ENCODE measurements around the gene PLXND1.

The PLXND1 gene

GRCh38 chr3:129526121-129526900 is 80.2 kb downstream of the PLXND1 start:
- Histone ChIP-seq H3K4me1 (no peaks in the 10 kb centered on the region), H3K4me3 (ENCODE audit: low read depth, low read length) (no peak overlapping the region), H3K27me3 (ENCODE audit: control insufficient read depth, insufficient read depth, low read length) (no peaks in the 10 kb centered on the region), H3K4me2 (ENCODE audit: low read length) (no peak overlapping the region), H2AFZ (no peak overlapping the region), H3K9me3 (ENCODE audit: control insufficient read depth, low read length) (no peaks in the 10 kb centered on the region), H3K79me2 (no peaks in the 10 kb centered on the region), H3K27ac (no peak overlapping the region), H3K9ac (no peak overlapping the region), H3K36me3 (ENCODE audit: control insufficient read depth, insufficient read depth, low read length) (no peaks in the 10 kb centered on the region)
- TF ChIP-seq, protein P1, sequence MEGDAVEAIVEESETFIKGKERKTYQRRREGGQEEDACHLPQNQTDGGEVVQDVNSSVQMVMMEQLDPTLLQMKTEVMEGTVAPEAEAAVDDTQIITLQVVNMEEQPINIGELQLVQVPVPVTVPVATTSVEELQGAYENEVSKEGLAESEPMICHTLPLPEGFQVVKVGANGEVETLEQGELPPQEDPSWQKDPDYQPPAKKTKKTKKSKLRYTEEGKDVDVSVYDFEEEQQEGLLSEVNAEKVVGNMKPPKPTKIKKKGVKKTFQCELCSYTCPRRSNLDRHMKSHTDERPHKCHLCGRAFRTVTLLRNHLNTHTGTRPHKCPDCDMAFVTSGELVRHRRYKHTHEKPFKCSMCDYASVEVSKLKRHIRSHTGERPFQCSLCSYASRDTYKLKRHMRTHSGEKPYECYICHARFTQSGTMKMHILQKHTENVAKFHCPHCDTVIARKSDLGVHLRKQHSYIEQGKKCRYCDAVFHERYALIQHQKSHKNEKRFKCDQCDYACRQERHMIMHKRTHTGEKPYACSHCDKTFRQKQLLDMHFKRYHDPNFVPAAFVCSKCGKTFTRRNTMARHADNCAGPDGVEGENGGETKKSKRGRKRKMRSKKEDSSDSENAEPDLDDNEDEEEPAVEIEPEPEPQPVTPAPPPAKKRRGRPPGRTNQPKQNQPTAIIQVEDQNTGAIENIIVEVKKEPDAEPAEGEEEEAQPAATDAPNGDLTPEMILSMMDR (IDR thresholded peaks at IDR 0.05), result no peak

DNA sequence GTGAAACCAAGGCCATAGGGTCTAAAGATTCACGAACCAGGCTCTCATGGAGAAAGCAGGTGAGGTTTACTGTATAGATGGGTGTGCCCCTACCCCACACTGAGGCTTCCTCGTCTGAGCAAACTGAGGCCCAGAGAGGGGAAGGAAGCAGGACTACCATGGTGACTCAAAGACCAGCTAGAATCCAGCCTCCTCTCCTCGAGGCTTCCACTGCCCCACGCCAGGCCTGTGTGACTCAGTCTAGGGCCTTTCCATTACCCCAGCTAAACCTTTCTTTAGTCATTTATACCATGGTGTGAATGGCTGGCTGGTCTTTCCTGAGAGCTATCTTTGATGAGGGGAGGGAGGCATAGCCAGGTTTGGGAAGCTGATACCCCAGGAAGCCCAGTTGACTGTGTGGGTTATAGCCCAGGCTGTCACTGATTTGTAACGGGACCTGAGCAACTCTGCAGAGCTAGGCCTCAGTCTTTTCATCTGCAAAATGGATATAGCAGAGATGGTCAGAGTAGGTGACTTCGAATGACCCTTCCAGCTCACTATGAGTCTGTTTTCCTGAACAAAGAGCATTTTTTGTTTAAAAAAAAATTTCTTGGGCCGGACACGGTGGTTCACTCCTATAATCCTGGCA is 81.0 kb downstream of the PLXND1 start:
- H3K79me2 ChIP-seq, result no peaks in the 10 kb centered on the region
- no peak overlapping the region for H3K4me2 ChIP-seq (ENCODE audit: low read length)
- TF ChIP-seq, protein P1 (IDR thresholded peaks at IDR 0.05), result no peak

GRCh38 chr3:129524081-129524480 is 82.4 kb downstream of the PLXND1 start:
- Histone ChIP-seq H3K4me3 (ENCODE audit: low read depth, low read length) (no peak overlapping the region), H3K27ac (no peak overlapping the region), H3K4me2 (ENCODE audit: low read length) (no peak overlapping the region), H2AFZ (no peak overlapping the region), H3K9ac (no peak overlapping the region), H3K79me2 (no peaks in the 10 kb centered on the region), H3K36me3 (ENCODE audit: control insufficient read depth, insufficient read depth, low read length) (no peaks in the 10 kb centered on the region), H3K4me1 (no peaks in the 10 kb centered on the region), H3K27me3 (ENCODE audit: control insufficient read depth, insufficient read depth, low read length) (no peaks in the 10 kb centered on the region), H3K9me3 (ENCODE audit: control insufficient read depth, low read length) (no peaks in the 10 kb centered on the region)
- TF ChIP-seq, protein P1 (IDR thresholded peaks at IDR 0.05), result no peak

More for the DNA sequence above, 81.0 kb downstream of the PLXND1 start:
- Histone ChIP-seq H3K4me3 (ENCODE audit: low read depth, low read length) (no peak overlapping the region), H3K27ac (no peak overlapping the region), H3K9ac (no peak overlapping the region), H3K27me3 (ENCODE audit: control insufficient read depth, insufficient read depth, low read length) (no peaks in the 10 kb centered on the region), H3K9me3 (ENCODE audit: control insufficient read depth, low read length) (no peaks in the 10 kb centered on the region), H2AFZ (no peak overlapping the region), H3K4me1 (no peaks in the 10 kb centered on the region), H3K36me3 (ENCODE audit: control insufficient read depth, insufficient read depth, low read length) (no peaks in the 10 kb centered on the region)

GRCh38 chr3:129522953-129523352 is 83.5 kb downstream of the PLXND1 start:
- Histone ChIP-seq H3K9ac (no peak overlapping the region), H2AFZ (no peak overlapping the region), H3K27ac (no peak overlapping the region), H3K79me2 (no peaks in the 10 kb centered on the region), H3K4me1 (no peaks in the 10 kb centered on the region), H3K36me3 (ENCODE audit: control insufficient read depth, insufficient read depth, low read length) (no peaks in the 10 kb centered on the region), H3K9me3 (ENCODE audit: control insufficient read depth, low read length) (no peaks in the 10 kb centered on the region), H3K27me3 (ENCODE audit: control insufficient read depth, insufficient read depth, low read length) (no peaks in the 10 kb centered on the region), H3K4me3 (ENCODE audit: low read depth, low read length) (no peak overlapping the region), H3K4me2 (ENCODE audit: low read length) (no peak overlapping the region)
- TF ChIP-seq, protein P1 (IDR thresholded peaks at IDR 0.05), result no peak
